Body of pancreas (tissue), 4 donors: Measurements from ENCODE around the gene TBC1D32. TPM values are rescaled to one million over a fixed set of nuclear protein-coding genes. Genes with fewer than 3 reads are reported as not detected.
"Not testable (repeated sequence)": the region's sequence is repeated elsewhere in the genome, so short reads cannot be mapped to it uniquely, and the experiment has no call there.

ENCODE experiments used
- ATAC-seq: fragments of 150-250 bp; one replicate; pipeline ENCODE4 v1.9.1; 2016
- DNase-seq, 4 donors: peaks; one replicate each; pipeline ENCODE4 v3.0.0-alpha.2; 2019
- H3K27ac ChIP-seq, 4 donors: fragments of 200-600 bp; sonication (generic); 1 replicate in 3 of 4; 2 replicates in 1 of 4; pipeline versions ENCODE4 v1.5.1 to v1.6.1; 2016 to 2019; ENCODE audit warnings: mild to moderate bottlenecking in 1 of 4, mixed read lengths in 1 of 4, moderate library complexity in 1 of 4
- H3K27me3 ChIP-seq, 2 donors: fragments of 200-600 bp; sonication (generic); one replicate each; pipeline ENCODE4 v1.6.0; 2016; ENCODE audit warnings: mild to moderate bottlenecking in 1 of 2
- H3K36me3 ChIP-seq, 2 donors: fragments of 200-600 bp; sonication (generic); replicated peaks in 1 of 2; 2 replicates each; pipeline ENCODE4 v1.5.1; 2016; ENCODE audit warnings: low read depth in 2 of 2; ENCODE audit not compliant: insufficient read depth in 1 of 2
- H3K4me1 ChIP-seq: fragments of 200-600 bp; sonication (generic); one replicate; pipeline ENCODE4 v1.6.0; 2016
- H3K4me3 ChIP-seq, 2 donors: fragments of 200-600 bp; sonication (generic); 1 replicate in 1 of 2; 2 replicates in 1 of 2; pipeline ENCODE4 v1.5.1; 2016 to 2019
- H3K9me3 ChIP-seq, 3 donors: fragments of 200-600 bp; sonication (generic); 1 replicate in 2 of 3; 2 replicates in 1 of 3; pipeline ENCODE4 v1.5.1; 2016
- POLR2A ChIP-seq, 3 donors: fragments of 450-650 bp; IDR thresholded peaks; one replicate each; pipeline ENCODE4 v1.6.1; 2016; ENCODE audit warnings: antibody characterized with exemption in 3 of 3, mild to moderate bottlenecking in 2 of 3
- WGBS, 2 donors: methylation state at CpG; one replicate each; pipeline ENCODE4 v1.1.5; 2017; 5-methylcytosine and 5-hydroxymethylcytosine counted together
- intact Hi-C: fragments of 100-400 bp; cut with DNase I; formaldehyde crosslinking; loops from one replicate; pipeline ENCODE4 v1.15.1; 2023
- total RNA-seq, 2 donors: library from RNA; depleted of rRNA; stranded (reverse); fragments of >200 nt; gene quantifications; one replicate each; pipeline ENCODE4 v1.1.0, GENCODE V29; 2016
- TF ChIP-seq, protein P1 (sequence below), 7 experiments: fragments of 450-650 bp in 4 of 7; fragments of 200-600 bp in 3 of 7; sonication (generic) in 3 of 7; IDR thresholded peaks; one replicate each; pipeline ENCODE4 v1.5.1; 2016 to 2019; ENCODE audit warnings: antibody characterized with exemption in 7 of 7

The TBC1D32 gene
- total RNA-seq, 2 donors from 2014 or later, result 11.4 to 14.5 TPM

DNA sequence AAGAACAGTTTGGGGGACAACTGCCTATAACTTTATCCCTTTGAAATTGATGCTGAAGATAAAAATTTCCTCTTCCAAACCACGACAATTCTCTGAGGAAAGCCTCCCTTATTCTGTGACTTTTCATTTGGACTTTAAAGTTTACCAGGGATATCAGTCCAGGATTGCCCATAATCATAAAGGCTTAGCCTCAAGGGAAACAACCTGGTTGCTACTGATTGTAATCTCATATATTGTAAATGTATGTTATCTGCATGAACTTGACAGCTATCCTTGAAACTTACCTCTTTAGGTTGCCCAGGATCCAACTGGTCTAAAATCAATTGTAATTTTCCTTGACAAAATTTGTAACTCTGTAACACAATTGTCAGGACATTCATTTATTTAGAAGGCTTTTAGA, 23.8 kb downstream of the TBC1D32 start:
- DNase-seq (no peak), ATAC-seq (no peak)
- no peaks in the 10 kb centered on the region for H3K9me3 ChIP-seq
- H3K36me3 ChIP-seq, result no peaks in the 10 kb centered on the region
- TF ChIP-seq, protein P1, sequence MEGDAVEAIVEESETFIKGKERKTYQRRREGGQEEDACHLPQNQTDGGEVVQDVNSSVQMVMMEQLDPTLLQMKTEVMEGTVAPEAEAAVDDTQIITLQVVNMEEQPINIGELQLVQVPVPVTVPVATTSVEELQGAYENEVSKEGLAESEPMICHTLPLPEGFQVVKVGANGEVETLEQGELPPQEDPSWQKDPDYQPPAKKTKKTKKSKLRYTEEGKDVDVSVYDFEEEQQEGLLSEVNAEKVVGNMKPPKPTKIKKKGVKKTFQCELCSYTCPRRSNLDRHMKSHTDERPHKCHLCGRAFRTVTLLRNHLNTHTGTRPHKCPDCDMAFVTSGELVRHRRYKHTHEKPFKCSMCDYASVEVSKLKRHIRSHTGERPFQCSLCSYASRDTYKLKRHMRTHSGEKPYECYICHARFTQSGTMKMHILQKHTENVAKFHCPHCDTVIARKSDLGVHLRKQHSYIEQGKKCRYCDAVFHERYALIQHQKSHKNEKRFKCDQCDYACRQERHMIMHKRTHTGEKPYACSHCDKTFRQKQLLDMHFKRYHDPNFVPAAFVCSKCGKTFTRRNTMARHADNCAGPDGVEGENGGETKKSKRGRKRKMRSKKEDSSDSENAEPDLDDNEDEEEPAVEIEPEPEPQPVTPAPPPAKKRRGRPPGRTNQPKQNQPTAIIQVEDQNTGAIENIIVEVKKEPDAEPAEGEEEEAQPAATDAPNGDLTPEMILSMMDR (IDR thresholded peaks at IDR 0.05), result no peak
- no peak for TF ChIP-seq POLR2A (IDR thresholded peaks at IDR 0.05)
- H3K4me3 ChIP-seq, result no peak overlapping the region
- 72 to 84% methylated on average over 1 of the region's 1 CpG for WGBS, 2 donors
- no peak overlapping the region for H3K27ac ChIP-seq
- H3K27me3 ChIP-seq, result no peaks in the 10 kb centered on the region
- intact Hi-C loops, result no loop called here
- H3K4me1 ChIP-seq, result peaks cover 3% of the 10 kb centered on the region

DNA sequence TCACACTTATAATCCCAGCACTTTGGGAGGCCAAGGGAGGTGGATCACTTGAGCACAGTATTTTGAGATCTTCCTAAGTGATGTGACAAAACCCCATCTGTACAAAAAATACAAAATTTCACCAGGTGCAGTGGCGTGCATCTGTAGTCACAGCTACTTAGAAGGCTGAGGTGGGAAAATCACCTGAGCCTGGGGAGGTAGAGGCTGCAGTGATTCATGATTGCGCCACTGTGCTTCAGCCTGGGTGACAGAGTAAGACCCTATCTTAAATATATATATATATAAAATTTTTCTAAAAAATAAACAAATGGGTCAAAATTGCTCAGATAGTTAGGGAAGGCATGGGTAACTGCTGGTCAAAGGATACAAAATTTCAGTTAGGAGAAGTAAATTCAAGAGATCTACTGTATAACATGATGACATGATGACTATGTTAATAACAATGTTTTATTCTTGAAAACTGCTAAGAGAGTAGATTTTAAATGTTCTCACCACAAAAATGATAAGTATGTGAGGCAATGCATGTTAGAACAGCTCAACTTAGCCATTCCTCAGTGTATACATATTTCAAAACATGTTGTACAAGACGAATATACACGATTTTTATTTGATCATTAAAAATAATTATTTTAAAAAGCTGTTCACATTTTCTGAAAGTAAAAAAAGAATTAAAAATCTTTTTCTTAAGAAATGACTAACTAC, 24.4 kb downstream of the TBC1D32 start:
- intact Hi-C loops, result loop anchor here (10.0 kb wide), 1 partner anchor 245 kb away; no protein-coding TSS in a partner anchor
- DNase-seq (no peak), ATAC-seq (no peak)
- Histone ChIP-seq H3K27me3 (no peaks in the 10 kb centered on the region), H3K4me3 (no peak overlapping the region), H3K27ac (no peak overlapping the region), H3K4me1 (peaks cover 3% of the 10 kb centered on the region), H3K36me3 (no peaks in the 10 kb centered on the region), H3K9me3 (no peaks in the 10 kb centered on the region)
- 82 to 90% methylated on average over 4 of the region's 4 CpGs for WGBS, 2 donors
- TF ChIP-seq, protein P1 (IDR thresholded peaks at IDR 0.05), result no peak
- no peak for TF ChIP-seq POLR2A (IDR thresholded peaks at IDR 0.05)

DNA sequence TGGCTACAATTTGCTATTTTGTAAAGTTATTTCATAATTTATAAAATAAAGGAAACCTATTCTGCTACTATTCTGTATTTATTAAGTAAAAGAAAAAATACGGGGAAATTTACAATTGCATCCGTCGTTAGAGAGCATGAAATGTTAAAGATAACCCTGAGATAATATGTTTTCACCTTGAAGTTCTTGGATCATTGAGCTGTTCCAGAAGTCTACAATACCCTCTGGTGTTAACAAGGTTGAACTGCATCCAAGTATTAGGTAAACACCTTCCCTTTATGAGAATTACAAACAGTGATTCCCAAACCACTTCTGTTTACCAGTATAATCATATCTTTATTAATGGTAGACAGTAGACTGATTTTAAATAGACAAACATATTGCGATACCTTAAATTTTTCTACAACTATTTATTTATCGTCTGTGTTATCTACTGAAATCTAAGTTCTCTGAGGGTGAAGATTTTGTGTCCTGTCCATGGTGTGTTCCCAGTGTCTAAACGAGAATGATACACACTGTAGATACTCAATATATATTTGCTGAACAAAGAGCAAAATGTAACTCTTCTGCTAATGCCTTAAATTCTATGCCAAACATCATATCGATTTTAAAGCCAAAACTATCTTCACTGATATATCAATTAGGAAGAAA, 28.2 kb downstream of the TBC1D32 start:
- intact Hi-C loops, result loop anchor here (10.0 kb wide), 1 partner anchor 241 kb away; no protein-coding TSS in a partner anchor
- Histone ChIP-seq H3K4me1 (peaks cover 3% of the 10 kb centered on the region), H3K36me3 (no peaks in the 10 kb centered on the region), H3K4me3 (no peak overlapping the region), H3K27me3 (no peaks in the 10 kb centered on the region), H3K27ac (no peak overlapping the region), H3K9me3 (no peaks in the 10 kb centered on the region)
- WGBS, 2 donors, result 25 to 30% methylated on average over 7 of the region's 7 CpGs
- TF ChIP-seq, protein P1 (IDR thresholded peaks at IDR 0.05), result peak; percentile 9 to 67 (median 62)
- TF ChIP-seq POLR2A (IDR thresholded peaks at IDR 0.05), result no peak
- DNase-seq (no peak), ATAC-seq (peak; percentile 78)

DNA sequence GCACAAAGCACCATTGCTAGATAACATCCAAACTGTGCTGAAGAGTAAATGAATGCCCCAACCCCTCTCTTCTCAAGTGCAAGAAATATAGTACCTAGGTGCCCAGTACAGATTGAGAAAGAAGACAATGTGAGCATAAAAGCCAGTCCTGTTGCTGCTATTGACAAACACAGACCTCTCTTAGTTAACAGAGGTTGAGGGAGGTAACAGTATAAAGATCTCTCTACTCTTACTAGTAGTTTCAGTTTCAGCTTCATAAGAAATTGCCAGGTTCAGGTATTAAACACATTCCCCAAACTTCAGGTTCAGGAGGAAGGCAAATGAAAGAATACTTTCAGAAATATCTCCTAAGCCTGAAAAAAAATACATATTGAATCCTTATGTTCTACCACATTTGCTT, 31.4 kb downstream of the TBC1D32 start:
- Histone ChIP-seq H3K4me3 (no peak overlapping the region), H3K4me1 (peaks cover 3% of the 10 kb centered on the region), H3K9me3 (no peaks in the 10 kb centered on the region), H3K36me3 (no peaks in the 10 kb centered on the region), H3K27ac (no peak overlapping the region), H3K27me3 (no peaks in the 10 kb centered on the region)
- intact Hi-C loops, result loop anchor here (10.0 kb wide), 1 partner anchor 238 kb away; no protein-coding TSS in a partner anchor
- DNase-seq, result no peak
- ATAC-seq, result no peak
- TF ChIP-seq POLR2A (IDR thresholded peaks at IDR 0.05), result no peak
- TF ChIP-seq, protein P1 (IDR thresholded peaks at IDR 0.05), result no peak

DNA sequence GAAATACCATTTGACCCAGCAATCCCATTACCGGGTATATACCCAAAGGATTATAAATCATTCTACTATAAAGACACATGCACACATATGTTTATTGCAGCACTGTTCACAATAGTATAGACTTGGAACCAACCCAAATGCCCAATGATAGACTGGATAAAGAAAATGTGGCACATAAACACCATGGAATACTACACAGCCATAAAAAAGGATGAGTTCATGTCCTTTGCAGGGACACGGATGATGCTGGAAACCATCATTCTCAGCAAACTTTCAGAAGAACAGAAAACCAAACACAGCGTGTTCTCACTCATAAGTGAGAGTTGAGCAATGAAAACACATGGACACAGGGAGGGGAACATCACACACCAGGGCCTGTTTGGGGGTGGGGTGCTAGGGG, 33.1 kb downstream of the TBC1D32 start:
- ATAC-seq, H3K36me3 ChIP-seq, H3K27me3 ChIP-seq, H3K4me1 ChIP-seq, H3K27ac ChIP-seq, H3K4me3 ChIP-seq, DNase-seq, H3K9me3 ChIP-seq: not testable (repeated sequence)
- intact Hi-C loops, result loop anchor here (10.0 kb wide), 1 partner anchor 236 kb away; no protein-coding TSS in a partner anchor
- WGBS, 2 donors, result 98 to 100% methylated on average over 3 of the region's 3 CpGs
